Neural cell (in vitro differentiated cells): Measurements from ENCODE around the gene PWP2. TPM values are rescaled to one million over a fixed set of nuclear protein-coding genes. Genes with fewer than 3 reads are reported as not detected.
"Not testable (repeated sequence)": the region's sequence is repeated elsewhere in the genome, so short reads cannot be mapped to it uniquely, and the experiment has no call there.

Source experiments
- H2AFZ ChIP-seq: fragments of 200-600, 300-800 bp; sonication (generic), shearing (Covaris generic); 2 replicates; pipeline ENCODE4 v1.6.0; 2014; ENCODE audit warnings: low read depth, mild to moderate bottlenecking, antibody characterized with exemption, low read length, moderate library complexity
- H3F3A ChIP-seq: fragments of 200-600 bp; shearing (Covaris generic); 2 replicates; pipeline ENCODE4 v1.6.1; 2016; ENCODE audit warnings: mild to moderate bottlenecking, moderate library complexity, mixed read lengths, antibody characterized with exemption, low read length; ENCODE audit not compliant: insufficient read depth, poor library complexity, severe bottlenecking
- H3K27ac ChIP-seq: fragments of 200-600, 300-800 bp; sonication (generic), shearing (Covaris generic); 2 replicates; pipeline ENCODE4 v1.5.1; 2014; ENCODE audit warnings: mild to moderate bottlenecking, low read length, moderate library complexity
- H3K27me3 ChIP-seq: fragments of 300-800, 200-600 bp; sonication (generic), shearing (Covaris generic); 2 replicates; pipeline ENCODE4 v1.6.0; 2014; ENCODE audit warnings: mild to moderate bottlenecking, low read depth, low read length, moderate library complexity; ENCODE audit not compliant: insufficient read depth
- H3K36me3 ChIP-seq: fragments of 300-800, 200-600 bp; sonication (generic), shearing (Covaris generic); 2 replicates; pipeline ENCODE4 v1.5.1; 2014; ENCODE audit warnings: mild to moderate bottlenecking, antibody characterized with exemption, low read length, moderate library complexity; ENCODE audit not compliant: insufficient read depth
- H3K4me2 ChIP-seq: fragments of 300-800, 200-600 bp; sonication (generic), shearing (Covaris generic); 2 replicates; pipeline ENCODE4 v1.6.0; 2014; ENCODE audit warnings: mild to moderate bottlenecking, low read length
- H3K4me3 ChIP-seq: fragments of 300-800, 200-600 bp; sonication (generic), shearing (Covaris generic); 2 replicates; pipeline ENCODE4 v1.5.1; 2014; ENCODE audit warnings: mild to moderate bottlenecking, low read length, moderate library complexity
- H3K79me2 ChIP-seq: fragments of 200-600 bp; shearing (Covaris generic); replicated peaks from 2 replicates; pipeline ENCODE4 v1.6.0; 2014; ENCODE audit warnings: mild to moderate bottlenecking, low read length, moderate library complexity; ENCODE audit not compliant: insufficient read depth
- H3K9ac ChIP-seq: fragments of 300-800, 200-600 bp; sonication (generic), shearing (Covaris generic); 2 replicates; pipeline ENCODE4 v1.6.1; 2016; ENCODE audit warnings: mild to moderate bottlenecking, low read length, mixed read lengths
- H3K9me2 ChIP-seq: fragments of 200-600 bp; shearing (Covaris generic); 2 replicates; pipeline ENCODE4 v1.6.1; 2016; ENCODE audit warnings: mild to moderate bottlenecking, low read length, mixed read lengths; ENCODE audit not compliant: insufficient read depth
- H3K9me3 ChIP-seq: fragments of 200-600, 300-800 bp; sonication (generic), shearing (Covaris generic); 2 replicates; pipeline ENCODE4 v1.6.1; 2016; ENCODE audit warnings: mild to moderate bottlenecking, mixed run types, low read length, moderate library complexity, mixed read lengths
- H4K20me1 ChIP-seq: fragments of 200-600 bp; shearing (Covaris generic); 2 replicates; pipeline ENCODE4 v1.6.1; 2016; ENCODE audit warnings: mild to moderate bottlenecking, mixed run types; ENCODE audit not compliant: insufficient read depth
- polyA plus RNA-seq: library from polyadenylated mRNA; depleted of rRNA; stranded (reverse); fragments of >200 nt; gene quantifications from 2 replicates; pipeline ENCODE4 v1.2.3, GENCODE V29; 2014

PWP2 gene
- polyA plus RNA-seq, 1 donor from 2014 or later: 1.7 TPM

GRCh38 chr21:44176127-44176526 is 68.9 kb downstream of the PWP2 start:
- H3K9ac ChIP-seq, H3K9me2 ChIP-seq, H3K79me2 ChIP-seq, H2AFZ ChIP-seq, H3K9me3 ChIP-seq, H3K4me3 ChIP-seq, H3K36me3 ChIP-seq, H3K4me2 ChIP-seq, H3F3A ChIP-seq, H3K27ac ChIP-seq, H3K27me3 ChIP-seq, H4K20me1 ChIP-seq: not testable (repeated sequence)

Other genes starting within 250 kb of the PWP2 start
- 8.4 and 9.3 TPM in 2 replicates for gene AGPAT3, start 242.2 kb upstream of the PWP2 start, polyA plus RNA-seq
- 17.8 and 18.7 TPM in 2 replicates for gene TRAPPC10, start 95.1 kb upstream of the PWP2 start, polyA plus RNA-seq
- 4.2 and 4.5 TPM in 2 replicates for gene GATD3, start 26.3 kb downstream of the PWP2 start, polyA plus RNA-seq
- not detected in 2 replicates for gene ICOSLG, start 133.5 kb downstream of the PWP2 start, polyA plus RNA-seq
- not detected in 2 replicates for gene DNMT3L, start 154.5 kb downstream of the PWP2 start, polyA plus RNA-seq
- gene AIRE, start 178.5 kb downstream of the PWP2 start, polyA plus RNA-seq: not detected in 2 replicates
- 79.6 and 94.4 TPM in 2 replicates for gene PFKL, start 192.7 kb downstream of the PWP2 start, polyA plus RNA-seq
- gene CFAP410, start 232.0 kb downstream of the PWP2 start, polyA plus RNA-seq: 36.0 and 36.5 TPM in 2 replicates
- 0.14 and 0.16 TPM in 2 replicates for gene TRPM2, start 246.2 kb downstream of the PWP2 start, polyA plus RNA-seq